GM06990 (cell line): ENCODE measurements around the gene HOMER3.
A peak's percentile ranks its signal among the peaks of the same experiment; 100 is the strongest.

Experiments
- DNase-seq: peaks from one replicate; pipeline ENCODE4 v3.0.0-alpha.2; 2011; ENCODE audit not compliant: insufficient read length; ENCODE audit errors: extremely low read depth
- H3K27me3 ChIP-seq: replicated peaks from 2 replicates; pipeline ENCODE4 v1.6.0; 2011; ENCODE audit warnings: low read length; ENCODE audit not compliant: control insufficient read depth, insufficient read depth
- H3K36me3 ChIP-seq: 2 replicates; pipeline ENCODE4 v1.5.1; 2011; ENCODE audit warnings: low read length; ENCODE audit not compliant: control insufficient read depth, insufficient read depth
- H3K4me3 ChIP-seq: replicated peaks from 2 replicates; pipeline ENCODE4 v1.5.1; 2011; ENCODE audit warnings: low read depth, mild to moderate bottlenecking, control low read depth, low read length
- CTCF ChIP-seq: IDR thresholded peaks from 2 replicates; pipeline ENCODE4 v1.5.1; 2011; ENCODE audit warnings: low read length, control low read depth, mild to moderate bottlenecking, inconsistent platforms; ENCODE audit not compliant: insufficient read depth, poor library complexity, severe bottlenecking

HOMER3 gene

GRCh38 chr19:18940769-18941627, at the start of gene HOMER3:
Gene HOMER3, minus strand, starts transcription at chr19:18941217. Its CDS starts 2,235 bp downstream, at chr19:18938982.
- Histone ChIP-seq H3K4me3 (peak within 1 kb of the TSS; percentile 18), H3K27me3 (no peaks in the 10 kb centered on the region; the same call in 1 of the 2 replicates), H3K36me3 (no peaks in the 10 kb centered on the region)
- TF ChIP-seq CTCF: peak; percentile 24
- peak; percentile 35 for DNase-seq

- Histone ChIP-seq H3K36me3 (peaks cover 25% of the 10 kb centered on the region), H3K27me3 (no peaks in the 10 kb centered on the region), H3K4me3 (no peak overlapping the region)
- no peak for DNase-seq
- TF ChIP-seq CTCF: no peak
Observed at GRCh38 chr19:18990128-18990708, 49.2 kb upstream of the HOMER3 start.

GRCh38 chr19:18989316-18989715, 48.3 kb upstream of the HOMER3 start:
- no peak for DNase-seq
- Histone ChIP-seq H3K4me3 (no peak overlapping the region), H3K36me3 (peaks cover 18% of the 10 kb centered on the region), H3K27me3 (no peaks in the 10 kb centered on the region; the same call in 1 of the 2 replicates)
- no peak for TF ChIP-seq CTCF

DNA sequence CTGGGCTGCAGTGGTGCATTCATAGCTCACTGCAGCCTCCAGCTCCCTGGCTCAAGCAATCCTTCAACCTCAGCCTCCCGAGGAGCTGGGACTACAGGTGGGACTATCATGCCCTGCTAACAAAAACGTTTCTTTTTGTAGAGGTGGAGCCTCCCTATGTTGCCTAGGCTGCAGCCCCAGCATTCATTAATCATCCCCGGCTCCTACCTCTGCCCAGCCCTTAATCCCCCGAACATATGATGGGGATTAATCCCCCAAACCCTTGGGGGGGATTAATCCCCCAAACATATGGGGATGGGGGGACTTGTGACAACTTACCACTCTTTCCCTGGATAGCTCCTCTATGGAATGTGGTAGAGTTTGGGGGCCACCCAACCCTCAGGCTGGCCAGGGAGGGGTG, 46.4 kb upstream of the HOMER3 start:
- TF ChIP-seq CTCF: no peak
- no peak for DNase-seq
- H3K27me3 ChIP-seq: peaks cover 2% of the 10 kb centered on the region; the same call in 1 of the 2 replicates
- no peak overlapping the region for H3K4me3 ChIP-seq
- H3K36me3 ChIP-seq: peaks cover 6% of the 10 kb centered on the region; the same call in 1 of the 2 replicates

DNA sequence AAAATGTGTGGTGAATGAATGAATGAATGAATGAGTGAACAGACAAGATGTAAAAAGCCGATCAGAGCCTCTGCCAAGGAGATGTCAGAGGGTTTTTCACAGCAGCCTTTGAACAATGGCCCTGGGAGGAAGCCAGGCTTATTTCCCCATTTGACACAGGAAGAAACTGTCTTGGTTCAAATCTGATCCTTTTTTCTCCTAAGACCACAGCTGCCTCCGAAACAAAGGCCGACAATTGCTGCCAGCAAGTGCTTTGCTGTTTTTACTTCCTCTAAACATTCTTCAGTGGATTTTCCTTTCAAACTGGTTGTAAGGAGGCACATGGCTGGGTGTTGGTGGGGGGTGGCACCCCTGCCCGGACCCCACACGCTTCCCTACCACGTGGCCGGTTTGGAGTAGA, 44.2 kb upstream of the HOMER3 start:
- DNase-seq: no peak

More for the DNA sequence above, 44.2 kb upstream of the HOMER3 start:
- no peak for TF ChIP-seq CTCF
- no peaks in the 10 kb centered on the region for H3K36me3 ChIP-seq
- H3K4me3 ChIP-seq: no peak overlapping the region
- peaks cover 2% of the 10 kb centered on the region; the same call in 1 of the 2 replicates for H3K27me3 ChIP-seq
